ENCODE measurements around the gene AGPS.

AGPS gene

DNA sequence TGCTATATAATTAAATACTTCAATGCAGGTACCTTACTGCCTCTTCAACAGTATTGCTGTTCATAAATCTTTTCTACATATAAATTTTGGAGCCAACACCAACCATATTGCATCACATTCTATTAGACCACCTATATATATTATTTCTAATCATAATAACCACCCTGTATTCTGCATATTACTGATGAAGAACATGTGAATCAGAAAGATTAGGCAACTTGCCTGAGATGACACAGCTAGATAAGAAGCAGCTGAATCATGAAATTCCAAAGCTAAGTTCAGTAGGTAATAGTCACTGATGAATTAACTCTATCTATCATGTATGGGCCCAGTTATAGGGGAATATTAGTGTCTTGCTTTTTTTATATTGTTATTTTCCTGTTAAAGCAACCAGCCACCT is 161.8 kb downstream of the AGPS start:
- no peak for DNase-seq

GRCh38 chr2:177556153-177556552 is 163.6 kb downstream of the AGPS start:
- DNase-seq, result no peak

- no peak for DNase-seq
These were observed 165.2 kb downstream of the AGPS start for GRCh38 chr2:177557794-177558193.

GRCh38 chr2:177559638-177560037 is 167.1 kb downstream of the AGPS start:
- no peak for DNase-seq

- DNase-seq, result no peak
These were observed 175.8 kb downstream of the AGPS start for GRCh38 chr2:177568390-177568789.

- DNase-seq, result no peak
These were observed 176.3 kb downstream of the AGPS start for GRCh38 chr2:177568893-177569292.

DNA sequence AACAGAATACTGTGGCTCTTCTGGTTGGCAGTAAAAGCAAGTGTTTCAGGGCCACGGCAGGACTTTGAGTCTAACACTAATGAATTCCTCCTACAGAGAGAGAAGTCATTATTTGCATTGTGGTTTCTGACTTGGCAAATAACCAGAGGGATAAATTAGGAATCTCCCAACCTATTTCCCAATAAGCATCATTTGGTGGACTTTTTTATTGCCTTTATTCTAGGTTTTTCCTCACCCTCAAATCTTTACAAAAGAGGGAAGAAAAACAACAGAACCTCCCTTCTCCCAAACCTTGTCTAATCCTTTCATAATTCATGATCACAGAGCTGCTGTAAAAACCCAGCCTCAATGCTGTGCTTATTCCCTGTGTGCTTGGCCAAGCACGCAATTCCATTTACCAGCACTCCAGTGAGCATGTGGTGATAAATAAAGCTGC is 179.7 kb downstream of the AGPS start:
- DNase-seq, result peak in 1 of 2 experiments; percentile 17

GRCh38 chr2:177573120-177573519 is 180.5 kb downstream of the AGPS start:
- no peak for DNase-seq

DNA sequence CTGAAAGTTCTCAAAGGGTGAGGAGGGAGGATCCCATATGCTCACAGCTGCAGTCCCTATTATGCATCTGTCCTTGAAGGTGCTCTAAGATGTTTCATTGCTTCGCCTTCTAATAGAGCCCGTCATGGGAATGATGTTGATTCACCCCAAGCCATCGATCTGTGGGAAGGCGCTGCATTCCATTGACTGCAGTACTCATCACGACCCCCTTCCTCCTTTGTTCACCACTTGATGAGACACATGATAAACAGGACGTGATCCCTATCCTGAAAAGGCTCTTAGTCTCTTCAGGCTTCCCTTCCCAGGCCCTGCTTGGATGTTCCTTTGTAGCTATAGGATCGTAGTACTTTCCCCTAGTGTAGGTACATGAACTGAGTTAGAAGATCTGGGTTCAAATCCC is 181.8 kb downstream of the AGPS start:
- no peak for DNase-seq

GRCh38 chr2:177575358-177575757 is 182.8 kb downstream of the AGPS start:
- no peak for DNase-seq

DNA sequence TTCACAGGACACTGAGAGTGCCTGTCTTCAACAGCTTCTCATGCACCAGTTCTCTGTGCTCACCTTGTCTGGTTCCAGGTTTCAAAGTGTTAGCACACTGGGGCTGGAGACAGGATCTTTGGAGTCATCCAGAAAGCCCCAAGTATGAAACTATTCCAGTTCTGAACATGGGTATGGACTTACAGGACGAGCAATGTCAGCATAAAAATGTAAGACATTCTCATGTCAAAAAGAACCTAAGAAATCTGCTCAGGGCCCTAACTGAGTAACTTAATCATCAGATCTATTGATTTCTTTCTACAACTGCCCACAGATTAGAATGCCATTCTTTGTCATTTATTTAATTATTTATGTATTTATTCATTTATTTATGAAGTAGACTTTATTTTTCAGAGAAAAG is 184.5 kb downstream of the AGPS start:
- DNase-seq, result no peak

DNA sequence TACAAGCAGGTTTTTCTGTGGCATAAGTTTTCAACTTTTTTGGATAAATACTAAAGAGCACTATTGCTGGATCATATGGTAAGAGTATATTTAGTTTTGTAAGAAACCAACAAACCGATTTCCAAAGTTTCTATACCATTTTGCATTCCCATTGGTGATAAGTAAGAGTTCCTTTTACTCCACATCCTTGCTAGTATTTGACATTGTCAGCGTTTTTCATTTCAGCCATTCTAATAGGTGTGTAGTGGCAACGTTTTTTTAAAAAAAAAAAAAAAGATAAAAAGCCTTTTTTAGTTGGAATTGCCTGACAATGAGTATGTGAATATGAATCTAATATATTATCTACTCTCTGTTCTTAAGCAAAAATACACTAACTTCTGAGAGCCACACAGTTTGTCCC is 185.9 kb downstream of the AGPS start:
- no peak for DNase-seq

DNA sequence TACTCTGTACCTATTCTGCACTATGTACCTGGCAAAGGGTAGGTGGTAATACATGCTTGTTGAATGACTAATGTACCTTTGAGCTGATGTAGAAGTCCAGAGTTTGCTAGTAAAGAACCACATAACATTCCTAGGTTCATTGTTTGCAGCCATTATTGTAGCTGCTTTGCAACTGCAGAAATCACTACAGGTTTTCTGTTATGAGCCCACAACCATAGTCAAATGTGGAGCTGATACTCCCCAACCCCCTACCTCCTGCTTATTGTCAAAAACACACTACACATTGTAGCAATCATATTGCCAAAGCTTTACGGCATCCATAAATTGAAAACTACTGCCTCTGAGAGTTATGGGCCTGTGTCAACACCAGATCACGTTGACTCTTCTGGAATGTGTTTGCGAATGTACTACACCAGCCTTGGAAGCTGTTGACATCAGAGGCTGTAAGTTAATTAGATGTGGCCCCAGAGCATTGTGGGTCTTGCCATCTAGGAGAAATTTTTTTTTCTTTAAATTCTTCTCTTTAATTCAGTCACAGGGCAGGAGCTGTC is 187.0 kb downstream of the AGPS start:
- DNase-seq, result no peak

DNA sequence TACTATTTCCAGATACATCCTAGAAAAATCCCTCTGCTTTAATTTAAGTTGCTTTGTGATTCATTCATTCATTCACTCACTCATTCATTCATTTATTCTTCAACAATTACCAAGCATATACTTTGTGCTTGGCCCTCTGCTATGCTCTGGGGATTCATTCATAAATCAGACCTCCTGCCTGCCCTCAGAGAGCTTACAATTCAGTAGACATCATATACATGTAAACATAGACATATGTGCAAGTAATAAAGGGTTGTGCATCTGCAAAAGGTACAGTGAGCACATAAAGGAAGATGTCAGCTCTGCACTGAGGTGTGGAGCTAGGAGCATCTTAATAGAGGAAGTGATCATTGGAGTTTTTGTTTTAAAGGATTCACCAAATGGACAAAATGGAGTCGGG is 189.4 kb downstream of the AGPS start:
- DNase-seq, result no peak

GRCh38 chr2:177584030-177584692 is 191.6 kb downstream of the AGPS start:
- no peak for DNase-seq

GRCh38 chr2:177585234-177585863 is 192.8 kb downstream of the AGPS start:
- DNase-seq, result no peak

DNA sequence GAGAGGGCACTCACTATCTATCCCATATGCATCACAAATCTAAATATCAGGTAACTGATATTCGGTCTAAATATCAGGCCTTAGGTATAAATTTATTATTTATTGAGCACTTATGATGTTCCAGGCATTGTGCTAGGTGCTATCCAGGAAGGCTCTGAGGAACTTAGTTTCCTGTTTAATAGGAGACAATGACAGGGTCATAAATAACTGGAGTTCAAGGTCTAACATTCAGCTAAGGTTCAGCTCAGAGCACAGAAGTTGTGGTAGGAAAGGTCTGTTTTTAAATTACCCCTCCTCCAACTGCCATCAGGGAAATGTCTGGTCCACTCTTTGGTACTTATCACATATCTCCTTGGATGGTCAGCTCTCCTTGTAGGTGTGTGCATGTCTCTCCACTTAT is 193.6 kb downstream of the AGPS start:
- no peak for DNase-seq

GRCh38 chr2:177587371-177587770 is 194.8 kb downstream of the AGPS start:
- DNase-seq, result no peak

GRCh38 chr2:177588671-177589070 is 196.1 kb downstream of the AGPS start:
- no peak for DNase-seq

- DNase-seq, result no peak
These were observed 196.6 kb downstream of the AGPS start for GRCh38 chr2:177589186-177589585.

DNA sequence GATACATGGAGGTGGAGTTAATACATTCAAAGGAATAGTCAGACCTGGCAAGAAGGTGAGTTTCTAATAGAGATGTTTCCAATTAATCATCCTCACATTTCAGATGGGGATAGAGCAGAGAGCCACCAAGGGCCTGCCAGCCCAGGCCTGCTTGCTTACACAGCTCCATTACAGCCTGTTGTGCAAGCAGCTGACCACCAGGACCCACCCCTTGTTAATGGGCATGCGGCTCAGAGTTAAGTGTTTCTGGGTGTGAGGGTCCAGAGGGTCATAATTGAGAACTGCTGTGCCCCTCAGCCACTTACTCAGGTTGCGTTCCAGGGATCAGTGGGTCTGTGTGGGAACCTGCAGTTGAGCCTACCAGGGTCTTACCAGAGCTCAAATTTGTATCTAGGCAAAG is 199.8 kb downstream of the AGPS start:
- no peak for DNase-seq

DNA sequence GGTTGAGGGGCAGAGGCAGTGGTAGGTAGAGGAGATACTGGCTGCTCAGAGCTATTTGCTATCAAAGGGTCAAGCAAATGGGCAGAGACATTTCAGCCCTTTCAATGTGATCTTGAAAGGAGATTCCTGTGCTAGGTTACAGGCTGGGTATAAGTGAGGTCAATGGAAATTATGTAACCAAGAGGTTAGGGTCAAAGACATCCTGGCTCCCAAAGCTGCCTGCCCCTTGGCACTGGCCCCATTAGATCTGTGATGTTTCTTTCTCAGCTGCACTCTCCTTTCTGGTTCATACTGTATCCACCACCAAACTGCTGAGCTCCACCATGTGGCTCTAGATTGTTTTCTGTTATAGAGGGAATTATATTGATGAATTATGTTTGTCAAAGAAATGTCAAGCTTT is 200.4 kb downstream of the AGPS start:
- DNase-seq, result no peak

GRCh38 chr2:177593402-177593801 is 200.8 kb downstream of the AGPS start:
- DNase-seq, result no peak

Data from NCI-H1930 (cell line).